ENCODE results near the gene LRRC17. TPM values are rescaled to one million over a fixed set of nuclear protein-coding genes. Genes with fewer than 3 reads are reported as not detected.

LRRC17 gene, protein sequence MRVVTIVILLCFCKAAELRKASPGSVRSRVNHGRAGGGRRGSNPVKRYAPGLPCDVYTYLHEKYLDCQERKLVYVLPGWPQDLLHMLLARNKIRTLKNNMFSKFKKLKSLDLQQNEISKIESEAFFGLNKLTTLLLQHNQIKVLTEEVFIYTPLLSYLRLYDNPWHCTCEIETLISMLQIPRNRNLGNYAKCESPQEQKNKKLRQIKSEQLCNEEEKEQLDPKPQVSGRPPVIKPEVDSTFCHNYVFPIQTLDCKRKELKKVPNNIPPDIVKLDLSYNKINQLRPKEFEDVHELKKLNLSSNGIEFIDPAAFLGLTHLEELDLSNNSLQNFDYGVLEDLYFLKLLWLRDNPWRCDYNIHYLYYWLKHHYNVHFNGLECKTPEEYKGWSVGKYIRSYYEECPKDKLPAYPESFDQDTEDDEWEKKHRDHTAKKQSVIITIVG
- 106 and 124 TPM in 2 replicates for total RNA-seq

GRCh38 chr7:102912742-102913141, at the start of gene LRRC17:
Gene LRRC17, plus strand, starts transcription at chr7:102913000. Its CDS starts 20,914 bp downstream, at chr7:102933914.

Other genes starting within 250 kb of the LRRC17 start
- gene POLR2J2, start 241.3 kb upstream of the LRRC17 start, total RNA-seq, result 1.9 and 2.9 TPM in 2 replicates
- 6.5 and 12.5 TPM in 2 replicates for gene FAM185A, start 164.0 kb upstream of the LRRC17 start, total RNA-seq
- 3.2 and 4.4 TPM in 2 replicates for gene FBXL13, start 161.8 kb downstream of the LRRC17 start, total RNA-seq
- 48.3 and 49.7 TPM in 2 replicates for gene ARMC10, start 162.1 kb downstream of the LRRC17 start, total RNA-seq
- gene NAPEPLD, start 236.1 kb downstream of the LRRC17 start, total RNA-seq, result 2.9 and 12.0 TPM in 2 replicates

Measured in epithelial cell of umbilical artery (primary cell).